HEK293 (cell line): Measurements from ENCODE around the gene CHRNA4.

Experiments used
- CTCF ChIA-PET: fragments of 350-600 bp; formaldehyde crosslinking; extraction: SDS; loops from one replicate; lab custom pipeline; 2021; ENCODE audit warnings: antibody characterized with exemption; lab: Yijun Ruan, JAX
- POLR2A ChIA-PET: fragments of 300-600 bp; formaldehyde crosslinking; extraction: SDS; loops from one replicate; lab custom pipeline; 2020; ENCODE audit warnings: antibody characterized with exemption, inconsistent platforms; lab: Yijun Ruan, JAX
- H3K27ac ChIP-seq: fragments of 200-500 bp; sonication (Bioruptor generic); 2 replicates; pipeline ENCODE4 v1.5.1; 2014; ENCODE audit warnings: low read depth, low read length, control low read depth, inconsistent platforms; ENCODE audit errors: extremely low read depth
- H3K36me3 ChIP-seq, 2 experiments: fragments of 200-500 bp in 1 of 2; sonication (Bioruptor generic) in 1 of 2; 1 replicate in 1 of 2; 2 replicates in 1 of 2; pipeline ENCODE4 v1.5.1; 2014 to 2017; ENCODE audit warnings: inconsistent platforms in 2 of 2, low read length in 2 of 2; ENCODE audit not compliant: control insufficient read depth in 2 of 2, insufficient read depth in 1 of 2
- H3K4me1 ChIP-seq: fragments of 200-500 bp; sonication (Bioruptor generic); 2 replicates; pipeline ENCODE4 v1.5.1; 2014; ENCODE audit warnings: mild to moderate bottlenecking, low read length, inconsistent platforms; ENCODE audit not compliant: control insufficient read depth, insufficient read depth
- H3K4me3 ChIP-seq: 2 replicates; pipeline ENCODE4 v1.5.1; 2011; ENCODE audit warnings: low read depth, mild to moderate bottlenecking, control low read depth, low read length, moderate library complexity
- H3K9me3 ChIP-seq: fragments of 200-500 bp; sonication (Bioruptor generic); 2 replicates; pipeline ENCODE4 v1.5.1; 2014; ENCODE audit warnings: low read depth, low read length, inconsistent platforms; ENCODE audit not compliant: control insufficient read depth, insufficient read depth
- BCL11A ChIP-seq: fragments of 450-650 bp; formaldehyde crosslinking; IDR thresholded peaks from 2 replicates; pipeline ENCODE4 v1.5.1; 2016; ENCODE audit warnings: low read depth, missing biosample characterization, missing genetic modification characterization
- BCL6B ChIP-seq: fragments of 450-650 bp; formaldehyde crosslinking; IDR thresholded peaks from 2 replicates; pipeline ENCODE4 v1.5.1; 2017; ENCODE audit warnings: missing biosample characterization, missing genetic modification characterization
- EGR2 ChIP-seq: fragments of 450-650 bp; formaldehyde crosslinking; IDR thresholded peaks from 2 replicates; pipeline ENCODE4 v1.5.1; 2016; ENCODE audit warnings: low read depth, missing biosample characterization, missing genetic modification characterization
- GLIS2 ChIP-seq: fragments of 450-650 bp; formaldehyde crosslinking; IDR thresholded peaks from 2 replicates; pipeline ENCODE4 v1.5.1; 2016; ENCODE audit warnings: missing biosample characterization, missing genetic modification characterization
- IKZF3 ChIP-seq: fragments of 450-650 bp; IDR thresholded peaks from 2 replicates; pipeline ENCODE4 v1.5.0; 2018; ENCODE audit warnings: missing biosample characterization, mild to moderate bottlenecking, missing genetic modification characterization, moderate library complexity
- MYNN ChIP-seq: fragments of 450-650 bp; formaldehyde crosslinking; IDR thresholded peaks from 2 replicates; pipeline ENCODE4 v1.5.1; 2016; ENCODE audit warnings: missing biosample characterization, missing genetic modification characterization, borderline replicate concordance
- ZBTB10 ChIP-seq: fragments of 450-650 bp; formaldehyde crosslinking; IDR thresholded peaks from 2 replicates; pipeline ENCODE4 v1.5.1; 2016; ENCODE audit warnings: missing biosample characterization, missing genetic modification characterization
- ZBTB6 ChIP-seq: fragments of 450-650 bp; formaldehyde crosslinking; IDR thresholded peaks from 2 replicates; pipeline ENCODE4 v1.5.1; 2017; ENCODE audit warnings: missing biosample characterization, missing genetic modification characterization
- ZEB2 ChIP-seq: fragments of 450-650 bp; formaldehyde crosslinking; IDR thresholded peaks from 2 replicates; pipeline ENCODE4 v1.5.1; 2016; ENCODE audit warnings: missing biosample characterization, missing genetic modification characterization
- ZFHX2 ChIP-seq: fragments of 450-650 bp; formaldehyde crosslinking; conservative IDR thresholded peaks from 2 replicates; pipeline ENCODE4 v1.5.1; 2016; ENCODE audit warnings: missing biosample characterization, missing genetic modification characterization
- ZFP37 ChIP-seq: fragments of 450-650 bp; formaldehyde crosslinking; IDR thresholded peaks from 2 replicates; pipeline ENCODE4 v1.5.1; 2016; ENCODE audit warnings: missing biosample characterization, missing genetic modification characterization
- ZNF133 ChIP-seq: fragments of 450-650 bp; formaldehyde crosslinking; IDR thresholded peaks from 2 replicates; pipeline ENCODE4 v1.5.1; 2016; ENCODE audit warnings: missing biosample characterization, missing genetic modification characterization
- ZNF19 ChIP-seq: fragments of 450-650 bp; formaldehyde crosslinking; IDR thresholded peaks from 2 replicates; pipeline ENCODE4; 2016; ENCODE audit warnings: missing biosample characterization, missing genetic modification characterization, low read depth
- ZNF302 ChIP-seq: fragments of 450-650 bp; formaldehyde crosslinking; IDR thresholded peaks from 2 replicates; pipeline ENCODE4 v1.5.1; 2016; ENCODE audit warnings: missing biosample characterization, missing genetic modification characterization, low read depth
- ZNF521 ChIP-seq: fragments of 450-650 bp; formaldehyde crosslinking; IDR thresholded peaks from 2 replicates; pipeline ENCODE4 v1.5.1; 2017; ENCODE audit warnings: missing biosample characterization, mild to moderate bottlenecking, missing genetic modification characterization
- ZNF670 ChIP-seq: fragments of 450-650 bp; formaldehyde crosslinking; IDR thresholded peaks from 2 replicates; pipeline ENCODE4 v1.5.1; 2016; ENCODE audit warnings: missing biosample characterization, missing genetic modification characterization, low read depth
- ZNF776 ChIP-seq: fragments of 450-650 bp; formaldehyde crosslinking; IDR thresholded peaks from 2 replicates; pipeline ENCODE4 v1.5.0; 2017; ENCODE audit warnings: missing biosample characterization, missing genetic modification characterization, borderline replicate concordance
- ZNF785 ChIP-seq: fragments of 450-650 bp; formaldehyde crosslinking; IDR thresholded peaks from 2 replicates; pipeline ENCODE4 v1.5.1; 2016; ENCODE audit warnings: missing biosample characterization, missing genetic modification characterization

Gene CHRNA4

GRCh38 chr20:63330084-63330760, 30.9 kb downstream of the CHRNA4 start:
- TF ChIP-seq EGR2 (tag by site-specific recombination) (peak; percentile 51), ZFHX2 (tag by site-specific recombination) (peak; percentile 34; the same call in 1 of the 2 replicates), ZNF302 (tag by site-specific recombination) (no peak)
- ChIA-PET POLR2A (no interaction called here), CTCF (no interaction called here)
- no peaks in the 10 kb centered on the region for H3K36me3 ChIP-seq
- no peaks in the 10 kb centered on the region for H3K9me3 ChIP-seq
- no peaks in the 10 kb centered on the region for H3K4me1 ChIP-seq
- H3K4me3 ChIP-seq, result no peak overlapping the region
- H3K27ac ChIP-seq, result no peak overlapping the region

- H3K27ac ChIP-seq, result no peak overlapping the region
- no peaks in the 10 kb centered on the region for H3K9me3 ChIP-seq
- H3K4me3 ChIP-seq, result no peak overlapping the region
- no peaks in the 10 kb centered on the region for H3K36me3 ChIP-seq
- ChIA-PET CTCF (no interaction called here), POLR2A (no interaction called here)
- TF ChIP-seq ZBTB10, result peak; percentile 72; the same call in 1 of the 2 replicates
- 0 out of 2 replicates have a peak, but pooled peaks have one; percentile 21 for TF ChIP-seq GLIS2
- 0 out of 2 replicates have a peak, but pooled peaks have one; percentile 26 for TF ChIP-seq ZEB2 (tag by site-specific recombination)
- no peak for TF ChIP-seq ZNF670 (tag by site-specific recombination)
- TF ChIP-seq ZNF785 (tag by site-specific recombination), result no peak
- no peak for TF ChIP-seq MYNN (tag by site-specific recombination)
- peak; percentile 42; the same call in 1 of the 2 replicates for TF ChIP-seq BCL11A
- no peaks in the 10 kb centered on the region for H3K4me1 ChIP-seq
Observed at GRCh38 chr20:63329331-63330083, 31.6 kb downstream of the CHRNA4 start.

GRCh38 chr20:63328718-63329275, 32.4 kb downstream of the CHRNA4 start:
- no peak overlapping the region for H3K27ac ChIP-seq
- ChIA-PET POLR2A (no interaction called here), CTCF (no interaction called here)
- no peaks in the 10 kb centered on the region for H3K9me3 ChIP-seq
- H3K4me3 ChIP-seq, result no peak overlapping the region
- H3K36me3 ChIP-seq, result no peaks in the 10 kb centered on the region
- TF ChIP-seq ZNF521, result no peak
- TF ChIP-seq ZNF19 (tag by site-specific recombination), result no peak
- TF ChIP-seq, all 188 proteins: peak for 0
- H3K4me1 ChIP-seq, result no peaks in the 10 kb centered on the region

- TF ChIP-seq ZNF776 (no peak), ZBTB6 (no peak), ZNF133 (tag by site-specific recombination) (no peak), ZFP37 (tag by site-specific recombination) (no peak), IKZF3 (tag by site-specific recombination) (no peak), BCL6B (tag by site-specific recombination) (no peak)
- TF ChIP-seq, all 188 proteins: peak for 0
- ChIA-PET CTCF (no interaction called here), POLR2A (no interaction called here)
- no peak overlapping the region for H3K27ac ChIP-seq
- H3K4me1 ChIP-seq, result no peaks in the 10 kb centered on the region
- no peaks in the 10 kb centered on the region for H3K9me3 ChIP-seq
- H3K4me3 ChIP-seq, result no peak overlapping the region
- H3K36me3 ChIP-seq, result no peaks in the 10 kb centered on the region
Observed at GRCh38 chr20:63328026-63328700, 33.0 kb downstream of the CHRNA4 start.
